HEK293 (cell line): Measurements from ENCODE around the gene MPEG1.

Source experiments
- CTCF ChIA-PET: fragments of 350-600 bp; formaldehyde crosslinking; extraction: SDS; loops from one replicate; lab custom pipeline; 2021; ENCODE audit warnings: antibody characterized with exemption; lab: Yijun Ruan, JAX
- POLR2A ChIA-PET: fragments of 300-600 bp; formaldehyde crosslinking; extraction: SDS; loops from one replicate; lab custom pipeline; 2020; ENCODE audit warnings: antibody characterized with exemption, inconsistent platforms; lab: Yijun Ruan, JAX
- H3K27ac ChIP-seq: fragments of 200-500 bp; sonication (Bioruptor generic); 2 replicates; pipeline ENCODE4 v1.5.1; 2014; ENCODE audit warnings: low read depth, low read length, control low read depth, inconsistent platforms; ENCODE audit errors: extremely low read depth
- H3K36me3 ChIP-seq, 2 experiments: fragments of 200-500 bp in 1 of 2; sonication (Bioruptor generic) in 1 of 2; 1 replicate in 1 of 2; 2 replicates in 1 of 2; pipeline ENCODE4 v1.5.1; 2014 to 2017; ENCODE audit warnings: inconsistent platforms in 2 of 2, low read length in 2 of 2; ENCODE audit not compliant: control insufficient read depth in 2 of 2, insufficient read depth in 1 of 2
- H3K4me1 ChIP-seq: fragments of 200-500 bp; sonication (Bioruptor generic); 2 replicates; pipeline ENCODE4 v1.5.1; 2014; ENCODE audit warnings: mild to moderate bottlenecking, low read length, inconsistent platforms; ENCODE audit not compliant: control insufficient read depth, insufficient read depth
- H3K4me3 ChIP-seq: 2 replicates; pipeline ENCODE4 v1.5.1; 2011; ENCODE audit warnings: low read depth, mild to moderate bottlenecking, control low read depth, low read length, moderate library complexity
- H3K9me3 ChIP-seq: fragments of 200-500 bp; sonication (Bioruptor generic); 2 replicates; pipeline ENCODE4 v1.5.1; 2014; ENCODE audit warnings: low read depth, low read length, inconsistent platforms; ENCODE audit not compliant: control insufficient read depth, insufficient read depth
- BCL6B ChIP-seq: fragments of 450-650 bp; formaldehyde crosslinking; IDR thresholded peaks from 2 replicates; pipeline ENCODE4 v1.5.1; 2017; ENCODE audit warnings: missing biosample characterization, missing genetic modification characterization
- FEZF1 ChIP-seq: fragments of 450-650 bp; formaldehyde crosslinking; IDR thresholded peaks from 2 replicates; pipeline ENCODE4 v1.5.1; 2016; ENCODE audit warnings: missing biosample characterization, missing genetic modification characterization
- GLIS2 ChIP-seq: fragments of 450-650 bp; formaldehyde crosslinking; IDR thresholded peaks from 2 replicates; pipeline ENCODE4 v1.5.1; 2016; ENCODE audit warnings: missing biosample characterization, missing genetic modification characterization
- KLF17 ChIP-seq: fragments of 450-650 bp; formaldehyde crosslinking; IDR thresholded peaks from 2 replicates; pipeline ENCODE4 v1.5.1; 2016; ENCODE audit warnings: missing biosample characterization, missing genetic modification characterization
- OVOL3 ChIP-seq: fragments of 450-650 bp; formaldehyde crosslinking; IDR thresholded peaks from 2 replicates; pipeline ENCODE4 v1.5.1; 2016; ENCODE audit warnings: missing biosample characterization, missing genetic modification characterization
- PRDM4 ChIP-seq: fragments of 450-650 bp; formaldehyde crosslinking; IDR thresholded peaks from 2 replicates; pipeline ENCODE4 v1.5.1; 2017; ENCODE audit warnings: missing biosample characterization, missing genetic modification characterization
- SCRT1 ChIP-seq: fragments of 450-650 bp; formaldehyde crosslinking; IDR thresholded peaks from 2 replicates; pipeline ENCODE4 v1.5.1; 2016; ENCODE audit warnings: missing biosample characterization, missing genetic modification characterization, borderline replicate concordance
- TRIM28 ChIP-seq: IDR thresholded peaks from 2 replicates; pipeline ENCODE4 v1.6.1; 2011; ENCODE audit warnings: low read length, control low read depth, borderline replicate concordance
- ZBTB26 ChIP-seq: fragments of 450-650 bp; formaldehyde crosslinking; optimal IDR thresholded peaks from 2 replicates; pipeline ENCODE3; 2016; ENCODE audit warnings: missing biosample characterization, mild to moderate bottlenecking, missing genetic modification characterization
- ZBTB44 ChIP-seq: fragments of 450-650 bp; IDR thresholded peaks from 2 replicates; pipeline ENCODE4 v1.5.1; 2018; ENCODE audit warnings: missing biosample characterization, mild to moderate bottlenecking, missing genetic modification characterization
- ZBTB49 ChIP-seq: fragments of 450-650 bp; formaldehyde crosslinking; IDR thresholded peaks from 2 replicates; pipeline ENCODE4 v1.5.1; 2016; ENCODE audit warnings: missing biosample characterization, missing genetic modification characterization, low read depth
- ZBTB6 ChIP-seq: fragments of 450-650 bp; formaldehyde crosslinking; IDR thresholded peaks from 2 replicates; pipeline ENCODE4 v1.5.1; 2017; ENCODE audit warnings: missing biosample characterization, missing genetic modification characterization
- ZFHX2 ChIP-seq: fragments of 450-650 bp; formaldehyde crosslinking; conservative IDR thresholded peaks from 2 replicates; pipeline ENCODE4 v1.5.1; 2016; ENCODE audit warnings: missing biosample characterization, missing genetic modification characterization
- ZFP3 ChIP-seq: fragments of 450-650 bp; formaldehyde crosslinking; IDR thresholded peaks from 2 replicates; pipeline ENCODE4 v1.5.1; 2016; ENCODE audit warnings: low read depth, missing biosample characterization, missing genetic modification characterization
- ZFP69B ChIP-seq: fragments of 450-650 bp; formaldehyde crosslinking; IDR thresholded peaks from 2 replicates; pipeline ENCODE4 v1.5.1; 2016; ENCODE audit warnings: missing biosample characterization, missing genetic modification characterization
- ZNF114 ChIP-seq: fragments of 450-650 bp; formaldehyde crosslinking; IDR thresholded peaks from 2 replicates; pipeline ENCODE4 v1.5.0; 2017; ENCODE audit warnings: missing biosample characterization, missing genetic modification characterization
- ZNF211 ChIP-seq: fragments of 450-650 bp; formaldehyde crosslinking; IDR thresholded peaks from 2 replicates; pipeline ENCODE4 v1.5.1; 2016; ENCODE audit warnings: low read depth, missing biosample characterization, missing genetic modification characterization
- ZNF214 ChIP-seq: fragments of 450-650 bp; formaldehyde crosslinking; IDR thresholded peaks from 2 replicates; pipeline ENCODE4 v1.5.1; 2017; ENCODE audit warnings: missing biosample characterization, mild to moderate bottlenecking, missing genetic modification characterization, borderline replicate concordance
- ZNF488 ChIP-seq: fragments of 450-650 bp; formaldehyde crosslinking; IDR thresholded peaks from 2 replicates; pipeline ENCODE4 v1.5.1; 2016; ENCODE audit warnings: missing biosample characterization, missing genetic modification characterization
- ZNF558 ChIP-seq: fragments of 450-650 bp; formaldehyde crosslinking; IDR thresholded peaks from 2 replicates; pipeline ENCODE4 v1.5.1; 2016; ENCODE audit warnings: missing biosample characterization, missing genetic modification characterization
- ZNF596 ChIP-seq: fragments of 450-650 bp; IDR thresholded peaks from 2 replicates; pipeline ENCODE4 v1.5.0; 2018; ENCODE audit warnings: missing biosample characterization, mild to moderate bottlenecking, missing genetic modification characterization, moderate library complexity
- ZNF629 ChIP-seq: fragments of 450-650 bp; formaldehyde crosslinking; IDR thresholded peaks from 2 replicates; pipeline ENCODE4 v1.5.1; 2017; ENCODE audit warnings: missing biosample characterization, missing genetic modification characterization
- ZNF677 ChIP-seq: fragments of 450-650 bp; IDR thresholded peaks from 2 replicates; pipeline ENCODE4 v1.5.0; 2018; ENCODE audit warnings: missing biosample characterization, mild to moderate bottlenecking, missing genetic modification characterization, moderate library complexity
- ZNF701 ChIP-seq: fragments of 450-650 bp; formaldehyde crosslinking; IDR thresholded peaks from 2 replicates; pipeline ENCODE4 v1.5.1; 2016; ENCODE audit warnings: missing biosample characterization, missing genetic modification characterization
- ZSCAN18 ChIP-seq: fragments of 450-650 bp; formaldehyde crosslinking; IDR thresholded peaks from 2 replicates; pipeline ENCODE4 v1.5.1; 2016; ENCODE audit warnings: missing biosample characterization, missing genetic modification characterization

MPEG1 gene

GRCh38 chr11:59197991-59198390, 14.7 kb downstream of the MPEG1 start:
- H3K9me3 ChIP-seq, result no peaks in the 10 kb centered on the region
- H3K27ac ChIP-seq, result no peak overlapping the region
- H3K4me1 ChIP-seq, result no peaks in the 10 kb centered on the region
- POLR2A ChIA-PET, result no interaction called here
- CTCF ChIA-PET, result interaction anchor here (0.6 to 2.7 kb wide), 4 partner anchors 9 to 101 kb away, joined by 3 to 17 read pairs (median 9); partner anchors contain the start of gene DTX4
- peaks cover 0 to 44% of the 10 kb centered on the region in 2 experiments; a peak in 1 of 3 replicates for H3K36me3 ChIP-seq
- H3K4me3 ChIP-seq, result no peak overlapping the region
- TF ChIP-seq OVOL3, result no peak
- no peak for TF ChIP-seq ZNF114 (tag by site-specific recombination)
- no peak for TF ChIP-seq ZNF629 (tag by site-specific recombination)
- no peak for TF ChIP-seq TRIM28
- no peak for TF ChIP-seq ZFP3 (tag by site-specific recombination)
- TF ChIP-seq ZBTB6 (tag by site-specific recombination), result no peak
- TF ChIP-seq ZFP69B (tag by site-specific recombination), result no peak
- TF ChIP-seq ZNF701 (tag by site-specific recombination), result no peak
- TF ChIP-seq FEZF1 (tag by site-specific recombination), result peak; percentile 21; the same call in 1 of the 2 replicates
- no peak for TF ChIP-seq ZSCAN18 (tag by site-specific recombination)
- no peak for TF ChIP-seq PRDM4 (tag by site-specific recombination)
- TF ChIP-seq ZBTB49 (tag by site-specific recombination), result no peak
- no peak for TF ChIP-seq ZNF558
- no peak for TF ChIP-seq ZNF488 (tag by site-specific recombination)
- TF ChIP-seq KLF17 (tag by site-specific recombination), result no peak
- no peak for TF ChIP-seq ZFHX2 (tag by site-specific recombination)
- TF ChIP-seq SCRT1, result no peak
- TF ChIP-seq GLIS2 (tag by site-specific recombination), result no peak
- TF ChIP-seq BCL6B (tag by site-specific recombination), result no peak
- TF ChIP-seq ZNF677, result no peak
- TF ChIP-seq ZNF214 (tag by site-specific recombination), result no peak
- peak; percentile 76 for TF ChIP-seq ZBTB44 (tag by site-specific recombination)
- no peak for TF ChIP-seq ZNF596 (tag by site-specific recombination)
- no peak for TF ChIP-seq ZNF211 (tag by site-specific recombination)
- no peak for TF ChIP-seq ZBTB26 (tag by site-specific recombination)
